Middle frontal gyrus (tissue), 1 donor: ENCODE results near the gene PRSS12.
"Not testable (repeated sequence)": the region's sequence is repeated elsewhere in the genome, so short reads cannot be mapped to it uniquely, and the experiment has no call there.

Source experiments
- DNase-seq: peaks from one replicate; pipeline ENCODE4 v3.0.0-alpha.2; 2015; ENCODE audit warnings: low spot score; ENCODE audit errors: extremely low spot score

PRSS12 gene

GRCh38 chr4:118322831-118323502 lies 29.8 kb downstream of the PRSS12 start:
- no peak for DNase-seq

GRCh38 chr4:118318931-118319330 lies 33.9 kb downstream of the PRSS12 start:
- DNase-seq: no peak

- DNase-seq: no peak
Observed at GRCh38 chr4:118317691-118318090, 35.1 kb downstream of the PRSS12 start.

GRCh38 chr4:118314221-118314620 lies 38.6 kb downstream of the PRSS12 start:
- no peak for DNase-seq

- no peak for DNase-seq
Observed at GRCh38 chr4:118313098-118313497, 39.7 kb downstream of the PRSS12 start.

GRCh38 chr4:118308306-118309030 lies 44.3 kb downstream of the PRSS12 start:
- DNase-seq: no peak

GRCh38 chr4:118307643-118308042 lies 45.2 kb downstream of the PRSS12 start:
- DNase-seq: no peak

GRCh38 chr4:118299619-118300018 lies 53.2 kb downstream of the PRSS12 start:
- not testable (repeated sequence) for DNase-seq

GRCh38 chr4:118296729-118297128 lies 56.1 kb downstream of the PRSS12 start:
- DNase-seq: no peak

- DNase-seq: no peak
Observed at GRCh38 chr4:118290951-118291350, 61.9 kb downstream of the PRSS12 start.

GRCh38 chr4:118289794-118290193 lies 63.0 kb downstream of the PRSS12 start:
- DNase-seq: no peak

GRCh38 chr4:118287711-118288451 lies 64.9 kb downstream of the PRSS12 start:
- DNase-seq: no peak

GRCh38 chr4:118286685-118287084 lies 66.1 kb downstream of the PRSS12 start:
- no peak for DNase-seq

- DNase-seq: no peak
Observed at GRCh38 chr4:118285931-118286330, 66.9 kb downstream of the PRSS12 start.

- no peak for DNase-seq
Observed at GRCh38 chr4:118284169-118284568, 68.6 kb downstream of the PRSS12 start.

GRCh38 chr4:118282692-118283091 lies 70.1 kb downstream of the PRSS12 start:
- no peak for DNase-seq

- DNase-seq: no peak
Observed at GRCh38 chr4:118281611-118282442, 71.0 kb downstream of the PRSS12 start.

GRCh38 chr4:118280501-118281218 lies 72.1 kb downstream of the PRSS12 start:
- DNase-seq: no peak

- DNase-seq: no peak
Observed at GRCh38 chr4:118279920-118280432, 72.8 kb downstream of the PRSS12 start.

- DNase-seq: no peak
Observed at GRCh38 chr4:118279328-118279727, 73.5 kb downstream of the PRSS12 start.
